ENCODE results near the gene SZT2.
A peak's percentile ranks its signal among the peaks of the same experiment; 100 is the strongest.
"Not testable (repeated sequence)": the region's sequence is repeated elsewhere in the genome, so short reads cannot be mapped to it uniquely, and the experiment has no call there.

Gene SZT2

DNA sequence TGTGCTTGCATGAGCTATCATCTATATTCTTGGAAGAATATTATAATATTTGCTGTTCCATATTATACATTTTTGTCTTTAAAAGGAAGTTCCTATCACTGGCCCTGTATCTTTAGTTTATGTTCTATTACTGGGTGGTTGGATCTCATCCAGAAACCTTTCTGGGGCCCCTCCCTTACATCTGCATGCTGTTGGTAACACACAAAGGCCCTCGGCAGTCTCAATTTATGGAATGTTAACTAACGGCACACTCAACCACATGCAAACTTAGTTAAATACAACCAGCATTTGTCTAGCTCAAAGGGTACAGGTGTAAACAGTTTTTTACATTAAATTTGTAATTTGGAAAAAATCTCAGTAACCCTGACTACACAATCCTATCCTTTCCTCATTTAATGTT, 73.8 kb downstream of the SZT2 start:
- no peak for DNase-seq

DNA sequence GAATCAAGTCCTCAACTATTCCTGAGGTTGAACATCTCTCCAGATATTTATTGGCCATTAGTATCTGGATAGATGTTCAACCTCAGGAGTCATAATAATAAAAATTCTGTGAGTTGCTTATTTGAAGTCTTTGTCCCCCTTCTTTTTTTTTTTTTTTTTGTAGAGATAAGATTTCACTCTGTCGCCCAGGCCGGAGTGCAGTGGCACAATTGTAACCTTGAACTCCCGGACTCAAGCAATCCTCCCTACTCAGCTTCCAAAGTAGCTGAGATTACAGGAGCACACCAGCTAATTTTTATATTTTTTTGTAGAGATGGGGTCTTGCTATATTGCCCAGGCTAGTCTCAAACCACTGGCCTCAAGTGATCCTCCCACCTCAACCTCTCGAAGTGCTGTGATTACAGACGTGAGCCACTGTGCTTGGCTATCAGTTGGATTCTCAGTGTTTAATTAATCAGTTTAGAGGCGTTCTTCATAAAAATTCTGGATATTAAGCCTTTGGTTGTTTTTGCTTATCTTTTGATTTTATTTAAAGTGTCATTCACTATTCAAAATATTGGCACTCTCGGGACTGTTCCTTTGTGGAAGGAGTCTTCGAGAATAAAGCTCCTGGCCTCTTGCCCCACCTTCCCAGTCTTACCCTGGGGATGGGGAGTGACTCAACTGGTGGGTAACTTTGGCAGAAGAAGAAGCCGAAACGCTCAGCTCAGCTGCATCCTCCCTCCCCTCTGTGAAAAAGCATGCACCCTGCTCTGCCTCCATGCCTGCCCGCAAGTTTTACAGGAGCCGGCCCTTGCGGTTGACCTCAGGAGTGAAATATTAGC, 75.2 kb downstream of the SZT2 start:
- no peak for DNase-seq

DNA sequence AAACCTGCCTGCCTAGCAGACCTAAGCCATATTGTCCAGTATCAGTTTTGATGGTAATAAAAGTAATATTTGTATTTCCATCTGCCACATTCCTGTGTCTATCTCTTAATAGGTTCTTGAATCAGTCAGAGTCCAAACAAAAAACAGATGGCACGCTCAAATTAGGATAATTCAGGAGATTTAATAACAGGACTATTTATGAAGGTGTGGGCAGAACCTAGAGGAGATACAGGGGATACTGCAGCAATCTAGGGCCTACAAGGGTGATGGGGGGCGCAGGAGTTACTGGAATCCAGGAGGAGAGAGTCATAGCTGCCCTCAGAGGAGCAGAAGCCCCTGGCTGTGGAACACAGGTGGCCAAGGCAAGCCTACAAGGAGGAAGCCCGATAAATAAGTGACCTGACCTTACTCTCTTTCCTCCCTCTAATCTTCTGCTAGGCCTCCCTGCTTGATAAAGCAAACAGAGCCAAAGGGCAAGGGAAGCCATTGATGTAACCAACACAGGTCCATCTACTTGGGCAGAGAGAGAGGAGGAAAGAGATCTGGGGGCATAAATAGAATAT, 75.9 kb downstream of the SZT2 start:
- no peak for DNase-seq

DNA sequence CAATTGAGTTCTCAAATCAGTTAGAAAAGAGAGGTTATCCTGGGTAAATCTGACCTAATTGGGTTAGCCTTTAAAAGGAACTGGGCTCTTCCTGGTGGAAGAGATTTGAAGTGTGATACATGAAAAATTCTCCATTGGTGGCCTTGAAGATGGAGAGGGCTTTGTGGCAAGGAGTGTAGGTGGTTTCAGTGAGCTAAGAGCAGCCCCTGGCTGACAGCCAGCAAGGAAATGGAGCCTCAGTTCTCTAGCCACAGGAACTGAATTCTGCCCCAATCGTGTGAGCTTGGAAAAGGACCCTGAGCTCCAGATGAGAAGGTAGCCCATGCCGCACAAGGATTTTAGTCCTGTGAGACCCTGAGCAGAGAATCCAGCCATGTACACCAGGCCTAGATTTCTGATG, 76.7 kb downstream of the SZT2 start:
- DNase-seq, result no peak

DNA sequence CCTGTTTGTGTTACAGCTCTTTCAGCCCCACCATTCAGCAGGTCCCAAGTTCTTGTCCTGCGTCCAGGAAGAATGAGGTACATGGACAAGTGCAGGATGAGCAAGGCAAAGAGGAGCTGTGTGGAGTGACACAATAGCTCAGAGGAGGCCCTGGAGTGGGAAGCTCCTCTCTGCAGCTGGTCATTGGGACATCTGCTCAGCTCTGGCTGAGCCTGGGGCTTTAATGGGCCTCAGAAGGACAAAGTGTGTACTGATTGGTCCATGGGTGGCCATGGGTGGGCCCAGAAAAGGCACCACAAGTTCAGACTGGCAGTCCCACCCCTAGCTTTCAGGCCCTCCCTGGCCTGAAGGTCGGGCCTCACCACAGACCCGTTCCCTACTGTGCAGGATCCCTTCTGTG, 78.7 kb downstream of the SZT2 start:
- DNase-seq, result no peak

DNA sequence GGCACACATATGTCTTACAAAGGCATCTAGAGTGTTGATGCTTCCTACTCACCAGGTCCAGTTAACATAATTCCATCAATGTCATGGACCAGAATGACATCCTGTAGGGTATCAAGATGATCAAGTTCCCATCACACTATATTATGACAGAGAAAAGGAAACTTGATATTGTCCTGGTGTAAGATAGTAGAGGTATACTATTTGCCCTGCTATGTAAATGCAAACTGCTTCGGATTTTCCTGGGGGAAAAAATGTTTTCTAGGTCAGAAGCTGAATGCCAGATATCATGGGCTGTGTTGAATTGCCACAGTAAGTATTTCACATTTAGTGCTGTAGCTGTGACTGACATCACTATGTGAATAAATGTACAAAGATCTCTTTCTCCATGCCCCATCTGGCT, 80.2 kb downstream of the SZT2 start:
- DNase-seq, result no peak

DNA sequence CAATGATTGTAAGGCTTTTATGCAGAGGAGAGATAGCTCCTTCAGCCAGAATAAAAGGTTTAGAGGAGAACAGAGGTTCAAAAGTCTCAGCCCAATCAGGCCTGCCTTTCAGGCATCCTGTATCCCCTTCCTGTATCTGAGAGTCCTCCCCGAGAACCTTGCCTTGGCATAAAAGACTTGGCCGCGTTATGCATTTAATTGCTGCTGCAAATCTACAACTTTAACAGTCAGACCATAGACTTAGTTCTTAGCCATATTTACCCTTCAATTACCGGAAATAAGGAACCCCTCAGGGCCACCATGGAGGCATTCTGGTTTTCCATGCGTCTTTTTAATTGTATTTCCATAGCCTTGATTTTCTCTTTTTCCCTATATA, 82.4 kb downstream of the SZT2 start:
- DNase-seq, result no peak

DNA sequence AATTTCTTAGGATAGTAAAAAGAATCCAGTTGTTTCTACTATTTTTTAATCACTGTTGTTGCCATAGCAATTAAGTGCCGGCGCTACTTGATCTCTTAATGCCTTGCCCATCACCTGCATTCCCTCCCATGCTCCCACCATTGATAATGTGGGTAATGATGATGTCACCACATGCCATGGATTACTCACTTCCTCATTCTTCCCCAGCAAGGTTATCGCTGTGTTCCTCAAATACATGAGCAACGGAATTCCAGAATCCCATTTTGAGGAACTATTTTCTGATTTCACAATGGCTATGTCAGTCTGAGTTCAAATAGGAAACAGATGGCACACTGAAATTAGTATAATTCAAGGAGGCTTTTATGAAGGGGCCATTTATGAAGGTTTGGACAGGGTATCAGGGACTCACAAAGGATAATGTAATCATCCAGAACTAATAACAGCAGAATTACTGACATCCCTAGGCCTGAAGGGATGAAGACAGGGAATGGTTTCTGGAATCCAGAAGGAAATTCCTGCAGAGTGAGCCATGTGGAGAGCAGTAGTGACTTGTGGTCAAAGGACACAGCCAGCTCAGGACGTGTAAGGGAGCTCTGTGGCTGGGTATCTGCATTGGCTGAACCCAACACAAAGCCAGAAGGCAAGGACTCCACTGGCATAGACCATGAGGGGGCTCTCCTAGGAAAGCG, 82.9 kb downstream of the SZT2 start:
- DNase-seq, result not testable (repeated sequence)

DNA sequence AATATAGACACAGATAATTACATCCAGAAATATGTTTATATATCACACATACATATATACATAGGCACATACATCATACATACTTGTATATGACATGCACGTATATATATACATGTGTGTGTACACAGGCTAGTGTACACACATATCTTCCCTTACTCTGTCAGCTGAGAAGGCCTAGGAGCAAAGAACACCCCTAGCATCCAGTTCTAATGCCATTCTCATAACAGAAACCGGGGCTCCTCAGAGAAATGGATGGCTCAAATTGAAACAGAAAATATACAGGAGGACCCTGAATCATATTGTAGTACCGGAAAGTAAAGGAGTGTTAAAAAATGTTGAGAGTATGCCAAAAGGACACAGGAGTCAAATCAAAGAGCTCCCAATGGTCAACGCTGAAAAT, 83.8 kb downstream of the SZT2 start:
- DNase-seq, result no peak

DNA sequence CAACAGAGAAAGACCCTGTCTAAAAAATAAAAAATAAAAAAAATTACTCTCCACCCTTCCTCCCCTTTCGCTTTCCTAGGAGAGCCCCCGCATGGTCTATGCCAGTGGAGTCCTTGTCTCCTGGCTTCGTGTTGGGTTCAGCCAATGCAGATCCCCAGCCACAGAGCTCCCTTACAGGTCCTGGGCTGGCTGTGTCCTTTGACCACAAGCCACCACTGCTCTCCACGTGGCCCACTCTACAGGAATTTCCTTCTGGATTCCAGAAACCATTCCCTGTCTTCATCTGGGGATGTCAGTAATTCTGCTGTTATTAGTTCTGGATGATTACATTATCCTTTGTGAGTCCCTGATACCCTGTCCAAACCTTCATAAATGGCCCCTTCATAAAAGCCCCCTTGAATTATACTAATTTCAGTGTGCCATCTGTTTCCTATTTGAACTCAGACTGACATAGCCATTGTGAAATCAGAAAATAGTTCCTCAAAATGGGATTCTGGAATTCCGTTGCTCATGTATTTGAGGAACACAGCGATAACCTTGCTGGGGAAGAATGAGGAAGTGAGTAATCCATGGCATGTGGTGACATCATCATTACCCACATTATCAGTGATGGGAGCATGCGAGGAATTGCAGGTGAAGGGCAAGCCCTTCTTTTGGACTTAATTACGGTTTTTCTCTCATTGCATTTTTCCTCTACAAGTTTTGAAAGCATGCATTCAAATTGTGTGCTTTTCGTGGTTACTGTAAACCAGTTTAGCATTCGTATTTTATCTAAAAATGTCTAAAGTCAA, 86.1 kb downstream of the SZT2 start:
- not testable (repeated sequence) for DNase-seq

DNA sequence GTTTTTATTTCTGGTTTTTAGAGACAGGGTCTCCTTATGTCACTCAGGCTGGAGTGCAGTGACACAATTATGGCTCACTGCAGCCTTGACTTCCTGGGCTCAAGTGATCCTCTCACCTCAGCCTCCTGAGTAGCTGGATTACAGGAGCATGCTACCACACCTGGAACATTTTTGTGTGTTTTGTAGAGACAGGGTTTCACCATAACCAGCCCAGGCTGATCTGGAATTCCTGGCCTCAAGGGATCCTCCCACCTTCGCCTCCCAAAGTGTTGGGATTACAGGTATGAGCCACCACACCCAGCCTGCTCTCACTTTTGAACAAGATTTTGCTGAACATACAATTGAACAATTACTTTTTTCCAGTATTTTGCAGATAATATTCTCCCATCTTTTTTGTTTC, 88.0 kb downstream of the SZT2 start:
- no peak for DNase-seq

DNA sequence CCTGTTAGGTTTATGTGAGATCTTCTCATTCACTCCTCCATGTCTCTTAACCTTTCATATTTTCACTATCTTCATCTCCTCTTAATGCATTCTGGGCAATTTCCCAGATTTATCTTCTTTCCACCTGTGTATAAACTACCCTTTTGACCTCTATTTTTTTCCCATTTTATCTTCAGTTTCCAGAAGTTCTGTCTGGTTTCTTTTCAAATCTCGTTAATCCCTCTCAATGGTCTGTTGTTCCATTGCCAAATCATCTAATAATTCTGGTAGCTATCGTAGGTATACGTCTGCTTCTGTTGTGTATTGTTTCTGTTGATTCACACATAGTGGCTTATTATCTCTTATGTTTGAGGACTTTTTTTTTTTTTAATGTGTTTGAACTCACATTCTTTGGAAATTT, 89.7 kb downstream of the SZT2 start:
- no peak for DNase-seq

DNA sequence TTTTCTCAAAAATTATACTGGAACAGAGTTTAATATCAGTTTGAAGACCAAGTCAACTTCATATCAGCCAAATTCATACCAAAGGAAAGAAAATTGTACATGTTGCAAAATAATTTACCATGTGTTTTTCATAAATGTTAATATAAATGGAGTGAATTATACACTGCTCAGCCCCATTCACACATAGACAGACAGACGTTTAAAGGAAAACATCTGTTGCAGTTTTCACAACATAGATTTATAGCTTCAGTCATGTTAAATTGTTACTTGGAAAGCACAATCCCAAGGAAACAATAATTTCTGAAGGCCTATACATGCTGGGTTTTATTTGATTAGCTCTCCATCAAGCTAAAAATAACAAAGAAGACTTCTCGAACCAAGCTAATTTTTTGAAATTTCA, 91.8 kb downstream of the SZT2 start:
- DNase-seq, result no peak

DNA sequence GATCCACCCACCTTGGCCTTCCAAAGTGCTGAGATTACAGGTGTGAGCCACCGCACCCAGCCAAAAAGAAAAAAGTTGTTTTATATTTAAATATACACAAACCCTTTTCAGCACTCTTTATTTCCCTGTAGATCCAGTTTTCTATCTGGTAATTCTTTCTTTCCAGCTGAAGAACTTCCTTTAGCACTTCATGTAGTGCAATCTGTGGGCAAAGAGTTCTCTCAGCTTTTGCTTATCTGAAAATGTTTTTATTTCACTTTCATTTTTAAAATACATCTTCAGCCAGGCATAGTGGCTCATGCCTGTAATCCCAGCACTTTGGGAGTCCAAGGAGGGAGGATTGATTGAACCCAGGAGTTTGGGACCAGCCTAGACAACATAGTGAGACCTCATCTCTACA, 92.5 kb downstream of the SZT2 start:
- no peak for DNase-seq

DNA sequence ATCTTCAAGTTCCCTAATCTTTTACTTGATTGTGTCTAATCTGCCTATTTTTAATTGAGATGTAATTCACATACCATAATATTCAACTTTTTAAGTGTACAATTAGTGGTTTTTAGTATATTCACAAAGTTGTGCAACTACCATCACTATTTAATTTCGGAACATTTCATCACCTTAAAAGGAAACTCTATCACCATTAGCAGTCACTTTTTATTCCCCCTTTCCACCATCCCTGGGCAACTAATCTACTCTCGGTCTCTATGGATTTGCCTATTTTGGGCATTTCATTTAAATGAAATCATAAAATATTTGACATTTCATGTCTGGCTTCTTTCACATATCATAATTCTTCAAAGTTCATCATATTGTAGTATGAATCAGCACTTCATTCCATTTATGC, 94.7 kb downstream of the SZT2 start:
- no peak for DNase-seq

DNA sequence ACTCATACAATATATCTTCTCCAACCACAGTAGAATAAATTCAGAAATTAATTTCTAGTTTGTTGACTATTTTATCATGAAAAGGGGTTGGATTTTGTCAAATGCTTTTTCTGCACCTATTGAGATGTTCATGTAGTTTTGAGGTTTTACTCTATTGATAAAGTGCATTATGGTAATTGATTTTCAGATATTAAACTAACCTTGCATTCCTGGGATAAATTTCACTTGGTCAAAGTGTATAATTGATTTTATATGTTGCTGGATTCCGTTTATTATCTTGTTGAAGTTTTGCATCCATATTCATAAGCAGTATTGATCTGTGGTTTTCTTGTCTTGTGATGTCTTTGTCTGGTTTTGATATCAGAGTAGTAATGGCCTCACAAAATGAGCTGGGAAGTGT, 98.5 kb downstream of the SZT2 start:
- DNase-seq, result no peak

DNA sequence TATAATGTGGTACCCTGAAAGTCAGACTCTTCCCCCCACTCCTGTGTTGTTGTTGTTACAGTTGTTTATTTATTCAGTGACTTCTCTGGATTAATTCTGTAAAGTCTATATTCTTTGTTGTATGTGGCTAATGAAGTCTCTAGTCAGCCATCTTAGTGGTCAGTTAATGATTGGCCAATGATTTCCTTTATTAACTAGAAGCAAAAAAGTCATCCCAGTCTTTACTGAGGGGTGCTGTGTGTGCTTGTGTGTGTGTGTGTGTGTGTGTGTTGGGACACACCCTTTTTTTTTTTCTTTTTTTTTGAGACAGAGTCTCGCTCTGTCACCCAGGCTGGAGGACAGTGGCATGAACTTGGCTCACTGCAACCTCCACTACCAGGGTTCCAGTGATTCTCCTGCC, 101.4 kb downstream of the SZT2 start:
- no peak for DNase-seq

DNA sequence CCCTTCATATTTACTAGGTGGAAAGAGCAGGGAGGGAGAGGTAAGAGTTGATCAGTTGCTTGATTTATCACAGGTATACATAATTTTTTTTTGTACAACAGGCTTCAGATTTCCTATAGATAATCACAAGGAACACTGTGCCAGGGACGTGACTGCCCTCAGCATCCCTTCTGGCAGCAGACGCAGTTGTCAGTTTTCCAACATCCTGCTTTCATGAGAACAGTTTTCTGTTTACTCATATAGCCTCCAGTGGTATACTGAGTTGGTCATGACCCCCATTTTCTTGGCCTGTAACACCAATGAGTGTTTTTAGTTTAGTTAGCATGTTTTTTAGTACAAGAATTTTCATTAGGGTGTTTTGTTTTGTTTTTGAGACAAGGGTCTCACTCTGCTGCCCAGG, 103.1 kb downstream of the SZT2 start:
- peak in 1 of 2 experiments; percentile 56 for DNase-seq

DNA sequence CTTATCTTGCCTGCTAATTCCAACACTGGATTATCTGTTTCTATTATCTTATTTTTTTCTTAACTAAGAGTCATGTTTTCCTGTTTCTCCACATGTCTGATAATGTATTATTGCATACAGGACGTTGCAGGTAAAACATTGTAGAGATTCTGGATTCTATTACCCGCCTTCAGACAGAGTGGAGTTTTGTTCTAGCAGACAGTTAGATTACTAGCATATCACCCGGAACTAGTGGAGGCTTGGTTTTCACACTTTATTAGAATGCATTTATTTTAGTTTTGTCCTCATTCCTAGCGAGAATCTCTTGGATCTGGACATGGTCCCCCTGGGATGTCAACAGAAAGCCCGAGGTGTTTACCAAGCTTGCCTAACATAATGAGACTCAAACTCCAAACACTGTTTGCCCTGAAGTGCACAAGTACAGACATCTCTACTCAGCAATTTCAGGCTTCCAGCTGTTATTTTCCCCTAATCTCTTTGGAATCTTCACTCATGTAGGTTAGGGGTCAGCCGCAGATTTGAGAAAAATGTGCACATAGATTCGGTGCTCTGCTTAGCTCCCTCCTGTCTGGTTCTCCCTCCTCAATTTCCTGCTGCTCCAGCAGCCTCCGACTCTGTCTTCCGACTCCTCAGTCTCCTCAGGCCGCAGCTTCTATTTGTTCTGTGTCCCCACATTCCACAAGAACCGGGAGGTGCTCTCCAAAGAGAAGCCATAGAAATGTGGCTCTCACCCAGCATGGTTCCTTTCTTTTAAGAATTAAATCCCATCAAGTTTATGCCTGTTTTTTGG, 104.2 kb downstream of the SZT2 start:
- no peak for DNase-seq

DNA sequence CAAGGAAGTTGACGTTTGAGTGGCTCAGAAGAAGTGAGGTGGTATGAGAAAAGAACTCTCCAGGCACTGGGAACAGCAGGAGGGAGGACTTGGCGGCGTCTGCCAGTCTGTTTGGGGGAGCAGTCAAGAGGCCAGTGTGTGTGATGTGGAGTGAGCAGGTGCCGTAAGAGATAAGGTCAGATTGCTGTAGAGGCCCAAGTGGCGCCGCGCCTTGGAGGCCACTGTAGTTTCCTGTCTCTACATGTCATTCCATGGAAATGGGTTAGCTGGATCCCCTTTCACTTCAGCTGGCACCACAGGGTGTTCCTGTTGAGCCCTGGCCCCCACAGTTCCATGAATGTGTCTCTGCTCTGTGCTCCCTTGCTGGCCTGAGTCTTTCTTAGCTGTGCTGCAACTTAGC, 105.5 kb downstream of the SZT2 start:
- DNase-seq, result no peak

DNA sequence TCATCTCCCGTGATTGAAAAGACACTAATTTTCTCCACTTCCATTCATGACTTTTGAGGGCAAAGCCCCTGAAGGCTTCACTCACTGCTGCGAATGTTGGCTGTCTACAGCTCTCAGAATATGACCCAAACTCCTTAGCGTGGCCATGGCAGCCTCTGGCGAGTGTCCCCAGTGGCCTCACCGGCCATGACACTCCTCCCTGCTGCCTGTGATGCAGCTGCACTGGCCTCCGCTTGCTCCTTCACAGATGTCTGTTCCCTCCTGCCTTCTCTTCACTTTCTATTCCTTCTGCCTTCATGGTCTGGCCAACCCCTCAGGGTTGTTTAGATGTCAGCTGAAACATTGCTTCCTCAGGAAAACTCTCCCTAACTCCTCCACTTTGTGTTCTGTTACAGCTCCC, 110.2 kb downstream of the SZT2 start:
- no peak for DNase-seq

DNA sequence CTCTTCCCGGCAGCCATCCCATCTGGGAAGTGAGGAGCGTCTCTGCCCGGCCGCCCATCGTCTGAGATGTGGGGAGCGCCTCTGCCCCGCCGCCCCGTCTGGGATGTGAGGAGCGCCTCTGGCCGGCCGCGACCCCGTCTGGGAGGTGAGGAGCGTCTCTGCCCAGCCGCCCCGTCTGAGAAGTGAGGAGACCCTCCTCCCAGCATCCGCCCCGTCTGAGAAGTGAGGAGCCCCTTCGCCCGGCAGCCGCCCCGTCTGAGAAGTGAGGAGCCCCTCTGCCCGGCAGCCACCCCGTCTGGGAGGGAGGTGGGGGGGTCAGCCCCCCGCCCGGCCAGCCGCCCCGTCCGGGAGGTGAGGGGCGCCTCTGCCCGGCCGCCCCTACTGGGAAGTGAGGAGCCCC, 112.1 kb downstream of the SZT2 start:
- DNase-seq, result not testable (repeated sequence)

DNA sequence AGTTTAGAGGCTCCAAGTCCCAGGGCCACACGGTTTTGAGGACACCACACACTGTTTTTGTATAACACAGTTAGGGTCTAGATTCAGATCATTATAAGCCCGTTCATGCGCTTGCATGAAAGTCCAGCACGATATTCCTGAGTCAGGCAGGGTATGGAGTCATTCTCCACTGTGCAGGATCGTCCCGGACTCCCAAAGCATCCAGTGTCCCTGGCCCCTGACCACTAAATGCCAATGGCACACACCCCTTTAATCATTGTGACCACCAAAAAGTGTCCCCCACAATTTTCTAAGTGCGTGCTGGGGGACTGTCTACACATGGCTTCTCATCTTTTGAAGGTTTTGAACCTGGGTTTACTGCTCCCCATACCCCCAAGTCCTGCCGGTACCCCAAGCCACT, 113.8 kb downstream of the SZT2 start:
- no peak for DNase-seq

Measured in NCI-H446 (cell line).